OCI-M2 (cell line): Measurements from ENCODE around the gene TMCO1.
A peak's percentile ranks its signal among the peaks of the same experiment; 100 is the strongest.
"Not testable (repeated sequence)": the region's sequence is repeated elsewhere in the genome, so short reads cannot be mapped to it uniquely, and the experiment has no call there.

Source experiments
- DNase-seq: peaks from one replicate; lab custom pipeline; 2025; ENCODE audit not compliant: unreplicated experiment; lab: John Stamatoyannopoulos, UW

Gene TMCO1

GRCh38 chr1:165768513-165769394 is at the start of gene TMCO1:
Gene TMCO1, minus strand, starts transcription at chr1:165768868. Its CDS starts 117 bp downstream, at chr1:165768751.
- peak; percentile 45 for DNase-seq

GRCh38 chr1:165816826-165817497 is 48.3 kb upstream of the TMCO1 start:
- DNase-seq: peak; percentile 38

GRCh38 chr1:165816157-165816556 is 47.5 kb upstream of the TMCO1 start:
- no peak for DNase-seq

- DNase-seq: no peak
These were observed 47.1 kb upstream of the TMCO1 start for GRCh38 chr1:165815725-165816124.

- DNase-seq: no peak
These were observed 38.9 kb upstream of the TMCO1 start for GRCh38 chr1:165807613-165808012.

- DNase-seq: not testable (repeated sequence)
These were observed 35.8 kb upstream of the TMCO1 start for GRCh38 chr1:165804513-165804912.

GRCh38 chr1:165799387-165799786 is 30.7 kb upstream of the TMCO1 start:
- DNase-seq: no peak

GRCh38 chr1:165795894-165796293 is 27.2 kb upstream of the TMCO1 start:
- DNase-seq: no peak

GRCh38 chr1:165793951-165794350 is 25.3 kb upstream of the TMCO1 start:
- DNase-seq: no peak

GRCh38 chr1:165787741-165788140 is 19.1 kb upstream of the TMCO1 start:
- DNase-seq: no peak

- not testable (repeated sequence) for DNase-seq
These were observed 14.9 kb upstream of the TMCO1 start for GRCh38 chr1:165783519-165783918.

- not testable (repeated sequence) for DNase-seq
These were observed 9.5 kb upstream of the TMCO1 start for GRCh38 chr1:165778197-165778596.

- no peak for DNase-seq
These were observed 4.8 kb upstream of the TMCO1 start for GRCh38 chr1:165773324-165773965.

- peak; percentile 0 for DNase-seq
These were observed 4.1 kb upstream of the TMCO1 start for GRCh38 chr1:165772739-165773138.

- DNase-seq: no peak
These were observed 4.4 kb downstream of the TMCO1 start for GRCh38 chr1:165764277-165764676.

GRCh38 chr1:165763442-165763841 is 5.2 kb downstream of the TMCO1 start:
- no peak for DNase-seq

GRCh38 chr1:165762725-165763124 is 5.9 kb downstream of the TMCO1 start:
- DNase-seq: no peak

GRCh38 chr1:165759095-165759494 is 9.6 kb downstream of the TMCO1 start:
- DNase-seq: no peak

GRCh38 chr1:165755393-165756010 is 13.2 kb downstream of the TMCO1 start:
- DNase-seq: no peak

- no peak for DNase-seq
These were observed 14.7 kb downstream of the TMCO1 start for GRCh38 chr1:165753934-165754333.

- DNase-seq: no peak
These were observed 20.1 kb downstream of the TMCO1 start for GRCh38 chr1:165748550-165748949.
